Heart left ventricle (tissue), 13 donors: ENCODE data around the gene SLC7A4.

ENCODE experiments used
- POLR2A ChIP-seq, 2 donors: fragments of 450-650 bp; IDR thresholded peaks; one replicate each; pipeline ENCODE4 v1.6.1; 2017; ENCODE audit warnings: antibody characterized with exemption in 2 of 2, mild to moderate bottlenecking in 2 of 2, moderate library complexity in 2 of 2
- TF ChIP-seq, protein P1 (sequence below), 12 donors: fragments of 200-600 bp; sonication (generic) in 4 of 12; IDR thresholded peaks; one replicate each; pipeline versions ENCODE4 v1.5.0 to v1.8.0; 2018 to 2022; ENCODE audit warnings: antibody characterized with exemption in 12 of 12, mild to moderate bottlenecking in 5 of 12
- donor health status: ischemic (EF 13 %, LVEDD 7.1; RV severe dilation, severe dysfunction).
- donor health status: DM: no; HTN: yes; CAD: no.
- donor health status: DM: no; HTN: no; CAD: no.
- donor health status: ischemic (EF 25% LVEDD 6.9; RV normal size, moderate dysfunction).
- donor health status: ischemic (EF 25% LVEDD 5.7; RV mildly dilated, moderate dysfunction).
- donor health status: ischemic (EF 35%, LVEDD 5.7; RV mildly dilated, moderate dysfunction).
- donor health status: nonischemic (EF 11% LVEDD 7.7; RV severe dilation, severe dysfunction).
- donor health status: DM: yes; HTN: yes; CAD: no.
- donor health status: PGD.
- donor health status: ischemic (EF 29% LVEDD 5.4; RV normal size, mild dysfunction).
- donor health status: nonischemic (EF 23%, LVEDD 6.1; RV moderate dilation, normal function).

DNA sequence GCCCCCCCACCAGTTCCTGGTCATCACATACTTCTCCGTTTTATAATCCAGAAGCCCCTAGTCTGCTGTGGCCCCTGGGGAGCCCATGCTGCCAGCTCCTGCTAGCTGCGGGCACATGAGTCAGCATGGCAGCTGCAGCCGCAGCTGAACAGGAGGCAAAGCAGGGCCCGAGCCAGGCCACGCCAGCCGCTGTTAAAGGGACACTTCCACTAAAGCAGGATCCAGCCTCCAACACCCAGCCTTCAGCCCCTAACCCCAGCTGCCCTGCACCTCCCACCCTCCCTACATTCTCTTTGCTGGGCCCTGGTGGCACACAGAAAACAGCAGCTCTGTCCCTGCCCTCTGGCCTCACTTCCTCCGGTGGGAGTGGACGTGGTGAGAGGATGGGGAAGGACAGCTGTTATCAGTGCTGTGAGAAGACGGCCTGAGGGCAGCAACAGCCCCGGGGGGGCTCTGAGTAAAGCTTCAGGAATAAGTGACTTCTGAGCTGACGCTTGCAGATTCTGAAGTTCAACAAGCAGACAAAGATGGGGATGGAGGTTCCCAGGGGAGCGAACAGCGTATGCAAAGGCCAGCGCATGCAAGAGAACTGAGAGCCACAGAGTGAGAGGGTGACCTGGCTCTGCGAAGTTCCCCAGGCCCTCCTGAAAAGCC is 12.7 kb upstream of the SLC7A4 start:
- TF ChIP-seq, protein P1, sequence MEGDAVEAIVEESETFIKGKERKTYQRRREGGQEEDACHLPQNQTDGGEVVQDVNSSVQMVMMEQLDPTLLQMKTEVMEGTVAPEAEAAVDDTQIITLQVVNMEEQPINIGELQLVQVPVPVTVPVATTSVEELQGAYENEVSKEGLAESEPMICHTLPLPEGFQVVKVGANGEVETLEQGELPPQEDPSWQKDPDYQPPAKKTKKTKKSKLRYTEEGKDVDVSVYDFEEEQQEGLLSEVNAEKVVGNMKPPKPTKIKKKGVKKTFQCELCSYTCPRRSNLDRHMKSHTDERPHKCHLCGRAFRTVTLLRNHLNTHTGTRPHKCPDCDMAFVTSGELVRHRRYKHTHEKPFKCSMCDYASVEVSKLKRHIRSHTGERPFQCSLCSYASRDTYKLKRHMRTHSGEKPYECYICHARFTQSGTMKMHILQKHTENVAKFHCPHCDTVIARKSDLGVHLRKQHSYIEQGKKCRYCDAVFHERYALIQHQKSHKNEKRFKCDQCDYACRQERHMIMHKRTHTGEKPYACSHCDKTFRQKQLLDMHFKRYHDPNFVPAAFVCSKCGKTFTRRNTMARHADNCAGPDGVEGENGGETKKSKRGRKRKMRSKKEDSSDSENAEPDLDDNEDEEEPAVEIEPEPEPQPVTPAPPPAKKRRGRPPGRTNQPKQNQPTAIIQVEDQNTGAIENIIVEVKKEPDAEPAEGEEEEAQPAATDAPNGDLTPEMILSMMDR (IDR thresholded peaks at IDR 0.05) = no peak
- TF ChIP-seq POLR2A (IDR thresholded peaks at IDR 0.05) = no peak
